GM10847 (cell line): ENCODE data around the gene RUNX1.

ENCODE experiments used
- POLR2A ChIP-seq: IDR thresholded peaks from 2 replicates; pipeline ENCODE4 v1.6.1; 2011; ENCODE audit not compliant: insufficient read length; ENCODE audit errors: extremely low read depth

RUNX1 gene

GRCh38 chr21:34909492-34910292, 139.4 kb downstream of the RUNX1 start:
- no peak for TF ChIP-seq POLR2A

GRCh38 chr21:34908419-34909055, 140.6 kb downstream of the RUNX1 start:
- no peak for TF ChIP-seq POLR2A

- TF ChIP-seq POLR2A: no peak
Observed at GRCh38 chr21:34907461-34908418, 141.4 kb downstream of the RUNX1 start.

GRCh38 chr21:34906401-34906800, 142.7 kb downstream of the RUNX1 start:
- TF ChIP-seq POLR2A: no peak

GRCh38 chr21:34905218-34905537, 143.9 kb downstream of the RUNX1 start:
- TF ChIP-seq POLR2A: no peak

- TF ChIP-seq POLR2A: no peak
Observed at GRCh38 chr21:34904526-34905217, 144.4 kb downstream of the RUNX1 start.

GRCh38 chr21:34900376-34900775, 148.7 kb downstream of the RUNX1 start:
- TF ChIP-seq POLR2A: no peak

GRCh38 chr21:34899760-34900159, 149.3 kb downstream of the RUNX1 start:
- no peak for TF ChIP-seq POLR2A

GRCh38 chr21:34899302-34899701, 149.8 kb downstream of the RUNX1 start:
- TF ChIP-seq POLR2A: no peak

GRCh38 chr21:34897828-34898227, 151.3 kb downstream of the RUNX1 start:
- TF ChIP-seq POLR2A: no peak

GRCh38 chr21:34894401-34894800, 154.7 kb downstream of the RUNX1 start:
- TF ChIP-seq POLR2A: no peak

GRCh38 chr21:34892209-34892608, 156.9 kb downstream of the RUNX1 start:
- no peak for TF ChIP-seq POLR2A

GRCh38 chr21:34891613-34891943, 157.5 kb downstream of the RUNX1 start:
- no peak for TF ChIP-seq POLR2A

- no peak for TF ChIP-seq POLR2A
Observed at GRCh38 chr21:34890724-34891612, 158.1 kb downstream of the RUNX1 start.

GRCh38 chr21:34890470-34890723, 158.7 kb downstream of the RUNX1 start:
- no peak for TF ChIP-seq POLR2A
